ENCODE measurements around the gene INS. TPM values are rescaled to one million over a fixed set of nuclear protein-coding genes. Genes with fewer than 3 reads are reported as not detected.

INS gene
- total and polyA plus RNA-seq, 2 donors from 2014 or later, result not detected

DNA sequence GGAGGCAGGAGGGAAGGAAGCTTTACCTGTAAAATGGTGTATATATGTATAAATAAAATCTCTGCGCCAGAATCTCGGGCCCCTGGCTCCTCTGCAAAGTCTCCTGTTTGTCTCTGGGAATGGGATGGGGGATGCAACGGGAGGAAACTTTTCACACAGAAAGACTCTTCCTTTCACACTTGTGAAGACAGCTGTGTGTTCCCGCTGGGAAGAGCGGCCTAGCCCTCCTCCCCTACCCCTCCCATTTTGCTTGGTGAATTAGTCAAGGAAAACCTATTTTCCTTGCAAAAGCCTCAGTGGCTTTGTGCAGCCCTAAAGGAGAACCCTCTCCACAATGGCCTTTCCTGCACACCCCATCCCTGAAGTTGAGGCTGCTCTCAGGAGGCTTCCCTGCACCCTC is 12.4 kb downstream of the INS start:
- peaks cover 14% of the 10 kb centered on the region for H3K27me3 ChIP-seq (ENCODE audit: control insufficient read depth, insufficient read depth, low read length)
- intact Hi-C loops (cut with DNase I), result no loop called here

DNA sequence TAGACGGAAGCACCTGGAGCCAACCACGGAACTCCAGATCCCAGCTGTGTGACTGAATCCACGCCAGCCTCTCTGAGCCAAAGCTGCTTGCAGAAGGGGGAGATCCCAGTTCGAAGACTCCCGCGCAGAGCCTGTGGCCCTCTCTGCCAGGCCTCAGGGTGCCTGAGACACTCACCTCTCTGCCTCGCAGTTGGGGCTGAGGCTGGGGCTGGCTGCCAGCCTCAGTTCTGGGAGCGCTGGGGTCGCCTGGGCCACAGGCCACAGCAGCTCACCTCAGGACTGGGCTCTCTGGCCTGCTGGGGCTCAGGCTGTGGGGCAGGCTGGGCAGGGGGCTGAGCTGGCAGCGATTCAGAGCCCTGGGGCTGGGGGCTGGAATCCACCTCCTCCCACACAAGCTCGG is 13.6 kb downstream of the INS start:
- peaks cover 0 to 2% (median 0%) of the 10 kb centered on the region in 3 donors for H3K4me1 ChIP-seq (ENCODE audit: control insufficient read depth in 2 of 3, insufficient read depth in 2 of 3, low read depth in 1 of 3, low read length in 3 of 3)
- H3K27me3 ChIP-seq (ENCODE audit: control insufficient read depth, insufficient read depth, low read length), result peaks cover 20% of the 10 kb centered on the region
- FAIRE-seq (no peak), DNase-seq (no peak)
- TF ChIP-seq, protein P1, sequence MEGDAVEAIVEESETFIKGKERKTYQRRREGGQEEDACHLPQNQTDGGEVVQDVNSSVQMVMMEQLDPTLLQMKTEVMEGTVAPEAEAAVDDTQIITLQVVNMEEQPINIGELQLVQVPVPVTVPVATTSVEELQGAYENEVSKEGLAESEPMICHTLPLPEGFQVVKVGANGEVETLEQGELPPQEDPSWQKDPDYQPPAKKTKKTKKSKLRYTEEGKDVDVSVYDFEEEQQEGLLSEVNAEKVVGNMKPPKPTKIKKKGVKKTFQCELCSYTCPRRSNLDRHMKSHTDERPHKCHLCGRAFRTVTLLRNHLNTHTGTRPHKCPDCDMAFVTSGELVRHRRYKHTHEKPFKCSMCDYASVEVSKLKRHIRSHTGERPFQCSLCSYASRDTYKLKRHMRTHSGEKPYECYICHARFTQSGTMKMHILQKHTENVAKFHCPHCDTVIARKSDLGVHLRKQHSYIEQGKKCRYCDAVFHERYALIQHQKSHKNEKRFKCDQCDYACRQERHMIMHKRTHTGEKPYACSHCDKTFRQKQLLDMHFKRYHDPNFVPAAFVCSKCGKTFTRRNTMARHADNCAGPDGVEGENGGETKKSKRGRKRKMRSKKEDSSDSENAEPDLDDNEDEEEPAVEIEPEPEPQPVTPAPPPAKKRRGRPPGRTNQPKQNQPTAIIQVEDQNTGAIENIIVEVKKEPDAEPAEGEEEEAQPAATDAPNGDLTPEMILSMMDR (IDR thresholded peaks at IDR 0.05; ENCODE audit: borderline replicate concordance, extremely low read depth, insufficient read depth), result no peak
- H3K9me3 ChIP-seq (ENCODE audit: control insufficient read depth in 2 of 3, insufficient read depth in 1 of 3, low read length in 3 of 3), result no peaks in the 10 kb centered on the region
- intact Hi-C loops (cut with DNase I), result no loop called here
- H3K27ac ChIP-seq (ENCODE audit: low read depth in 2 of 2, low read length in 2 of 2), result no peak overlapping the region
- no peaks in the 10 kb centered on the region for H3K36me3 ChIP-seq (ENCODE audit: control insufficient read depth in 2 of 3, insufficient read depth in 3 of 3, low read length in 3 of 3)
- H3K9ac ChIP-seq (ENCODE audit: low read length in 3 of 3), result no peak overlapping the region
- H3K4me3 ChIP-seq (ENCODE audit: low read length in 3 of 3), result no peak overlapping the region

More for the DNA sequence above, 12.4 kb downstream of the INS start:
- Histone ChIP-seq H3K36me3 (ENCODE audit: control insufficient read depth in 2 of 3, insufficient read depth in 3 of 3, low read length in 3 of 3) (no peaks in the 10 kb centered on the region), H3K27ac (ENCODE audit: low read depth in 2 of 2, low read length in 2 of 2) (no peak overlapping the region), H3K9me3 (ENCODE audit: control insufficient read depth in 2 of 3, insufficient read depth in 1 of 3, low read length in 3 of 3) (no peaks in the 10 kb centered on the region), H3K4me3 (ENCODE audit: low read length in 3 of 3) (no peak overlapping the region), H3K9ac (ENCODE audit: low read length in 3 of 3) (no peak overlapping the region), H3K4me1 (ENCODE audit: control insufficient read depth in 2 of 3, insufficient read depth in 2 of 3, low read depth in 1 of 3, low read length in 3 of 3) (peaks cover 0 to 2% (median 0%) of the 10 kb centered on the region in 3 donors)
- TF ChIP-seq, protein P1 (IDR thresholded peaks at IDR 0.05; ENCODE audit: borderline replicate concordance, extremely low read depth, insufficient read depth), result no peak
- FAIRE-seq (no peak), DNase-seq (no peak)

- H3K27me3 ChIP-seq (ENCODE audit: control insufficient read depth, insufficient read depth, low read length), result peaks cover 32% of the 10 kb centered on the region
- H3K27ac ChIP-seq (ENCODE audit: low read depth in 2 of 2, low read length in 2 of 2), result no peak overlapping the region
- intact Hi-C loops (cut with DNase I), result no loop called here
- H3K9ac ChIP-seq (ENCODE audit: low read length in 3 of 3), result no peak overlapping the region
- FAIRE-seq, result no peak
- H3K36me3 ChIP-seq (ENCODE audit: control insufficient read depth in 2 of 3, insufficient read depth in 3 of 3, low read length in 3 of 3), result no peaks in the 10 kb centered on the region
- H3K4me1 ChIP-seq (ENCODE audit: control insufficient read depth in 2 of 3, insufficient read depth in 2 of 3, low read depth in 1 of 3, low read length in 3 of 3), result no peaks in the 10 kb centered on the region
- no peak for DNase-seq
- TF ChIP-seq, protein P1 (IDR thresholded peaks at IDR 0.05; ENCODE audit: borderline replicate concordance, extremely low read depth, insufficient read depth), result no peak
- no peak overlapping the region for H3K4me3 ChIP-seq (ENCODE audit: low read length in 3 of 3)
- no peaks in the 10 kb centered on the region for H3K9me3 ChIP-seq (ENCODE audit: control insufficient read depth in 2 of 3, insufficient read depth in 1 of 3, low read length in 3 of 3)
These were observed 15.0 kb downstream of the INS start for GRCh38 chr11:2146051-2146450.
